PC-3 (cell line): ENCODE results near the gene TKTL1. TPM values are rescaled to one million over a fixed set of nuclear protein-coding genes. Genes with fewer than 3 reads are reported as not detected.

Source experiments
- ATAC-seq: fragments of 200-7000 bp; cut with Tn5 transposase; 2 replicates; pipeline ENCODE4 v1.9.1; 2020; ENCODE audit warnings: mild to moderate bottlenecking, moderate library complexity
- BruUV-seq: library from RNA; stranded (reverse); fragments of 400-500 nt; replicated peaks from 2 replicates; lab custom pipeline; 2021; lab: Mats Ljungman, UMichigan
- CTCF ChIA-PET: fragments of 300-600 bp; sonication (Branson Sonifier 250); formaldehyde crosslinking; loops from one replicate; lab custom pipeline; 2022; ENCODE audit warnings: antibody characterized with exemption; lab: Charles Lee
- POLR2A ChIA-PET: fragments of 300-600 bp; sonication (Branson Sonifier 250); formaldehyde crosslinking; loops from one replicate; lab custom pipeline; 2022; ENCODE audit warnings: antibody characterized with exemption; ENCODE audit not compliant: unreplicated experiment; lab: Charles Lee
- DNase-seq: peaks from one replicate; pipeline ENCODE4 v3.0.0-alpha.2; 2015
- H2AFZ ChIP-seq: fragments of 300-600 bp; sonication (generic); 2 replicates; pipeline ENCODE4 v1.6.0; 2016; ENCODE audit warnings: antibody characterized with exemption, low read length
- H3F3A ChIP-seq: fragments of 300-600 bp; sonication (generic); one replicate; pipeline ENCODE4 v1.6.0; 2017; ENCODE audit warnings: antibody characterized with exemption, low read length, control low read depth, mild to moderate bottlenecking; ENCODE audit not compliant: unreplicated experiment
- H3K27ac ChIP-seq: fragments of 300-600 bp; sonication (generic); 2 replicates; pipeline ENCODE4 v1.5.1; 2016; ENCODE audit warnings: mild to moderate bottlenecking, low read length
- H3K27me3 ChIP-seq: fragments of 300-600 bp; sonication (generic); 2 replicates; pipeline ENCODE4 v1.6.1; 2016; ENCODE audit warnings: low read length, mixed read lengths
- H3K36me3 ChIP-seq: fragments of 300-600 bp; sonication (generic); 2 replicates; pipeline ENCODE4 v1.6.1; 2016; ENCODE audit warnings: low read depth, mixed run types, low read length, mixed read lengths
- H3K4me1 ChIP-seq: fragments of 300-600 bp; sonication (generic); 2 replicates; pipeline ENCODE4 v1.5.1; 2016; ENCODE audit warnings: low read length; ENCODE audit not compliant: insufficient read depth
- H3K4me2 ChIP-seq: fragments of 300-600 bp; sonication (generic); 2 replicates; pipeline ENCODE4 v1.6.0; 2016; ENCODE audit warnings: low read length
- H3K4me3 ChIP-seq: fragments of 300-600 bp; sonication (generic); 2 replicates; pipeline ENCODE4 v1.5.1; 2016; ENCODE audit warnings: mild to moderate bottlenecking, low read length, mixed read lengths
- H3K79me2 ChIP-seq: fragments of 300-600 bp; sonication (generic); 2 replicates; pipeline ENCODE4 v1.6.1; 2017; ENCODE audit warnings: low read length, mixed read lengths
- H3K9ac ChIP-seq: fragments of 300-600 bp; sonication (generic); 2 replicates; pipeline ENCODE4 v1.6.0; 2016; ENCODE audit warnings: mild to moderate bottlenecking, low read length
- H3K9me2 ChIP-seq: fragments of 300-600 bp; sonication (generic); replicated peaks from 2 replicates; pipeline ENCODE4 v1.6.1; 2016; ENCODE audit warnings: mixed run types, low read length, mixed read lengths
- H3K9me3 ChIP-seq: fragments of 300-600 bp; sonication (generic); 2 replicates; pipeline ENCODE4 v1.6.1; 2016; ENCODE audit warnings: low read length, mixed read lengths
- H4K20me1 ChIP-seq: fragments of 300-600 bp; sonication (generic); 2 replicates; pipeline ENCODE4 v1.6.1; 2016; ENCODE audit warnings: low read length, mixed read lengths
- CTCF ChIP-seq: fragments of 300-600 bp; sonication (generic); conservative IDR thresholded peaks from 2 replicates; pipeline ENCODE4 v1.5.1; 2017; ENCODE audit warnings: antibody characterized with exemption, low read depth, mild to moderate bottlenecking, low read length
- EZH2 ChIP-seq: fragments of 300-600 bp; sonication (generic); IDR thresholded peaks from one replicate; pipeline ENCODE4 v1.6.1; 2017; ENCODE audit warnings: antibody characterized with exemption, mild to moderate bottlenecking, low read length; ENCODE audit not compliant: unreplicated experiment
- EZH2phosphoT487 ChIP-seq: fragments of 300-600 bp; sonication (generic); IDR thresholded peaks from 2 replicates; pipeline ENCODE4 v1.6.1; 2018; ENCODE audit warnings: mild to moderate bottlenecking, antibody characterized with exemption, low read length, borderline replicate concordance
- intact Hi-C: fragments of 100-400 bp; cut with micrococcal nuclease; formaldehyde crosslinking; loops from 2 replicates; pipeline ENCODE4 v1.9.0; 2023
- total RNA-seq: library from RNA; depleted of rRNA; stranded (reverse); fragments of >200 nt; gene quantifications from 2 replicates; pipeline ENCODE4 v1.2.3, GENCODE V29; 2014

The TKTL1 gene
- total RNA-seq, 1 experiment from 2014 or later = not detected

- H3K9ac ChIP-seq = no peak overlapping the region
- H3K9me2 ChIP-seq = no peaks in the 10 kb centered on the region
- CTCF ChIA-PET = no interaction called here
- DNase-seq = no peak
- ATAC-seq = no peak
- intact Hi-C loops = no loop called here
- no peaks in the 10 kb centered on the region for H4K20me1 ChIP-seq
- H3K79me2 ChIP-seq = no peaks in the 10 kb centered on the region
- H3K27me3 ChIP-seq = no peaks in the 10 kb centered on the region
- H3K27ac ChIP-seq = no peak overlapping the region
- no peaks in the 10 kb centered on the region for H3K4me1 ChIP-seq
- H3K4me3 ChIP-seq = no peak overlapping the region
- POLR2A ChIA-PET = no interaction called here
- no peaks in the 10 kb centered on the region for H3K9me3 ChIP-seq
- no peaks in the 10 kb centered on the region for H3F3A ChIP-seq
- H3K4me2 ChIP-seq = no peak overlapping the region
- H3K36me3 ChIP-seq = no peaks in the 10 kb centered on the region
- no peak overlapping the region for H2AFZ ChIP-seq
- BruUV-seq = no TSS peak
- TF ChIP-seq EZH2 (no peak), CTCF (no peak), EZH2phosphoT487 (no peak)
These were observed 19.8 kb downstream of the TKTL1 start for GRCh38 chrX:154315416-154315815.

GRCh38 chrX:154317391-154317995 lies 21.9 kb downstream of the TKTL1 start:
- ChIA-PET CTCF (no interaction called here), POLR2A (no interaction called here)
- H4K20me1 ChIP-seq = no peaks in the 10 kb centered on the region

More at GRCh38 chrX:154317391-154317995, 21.9 kb downstream of the TKTL1 start:
- Histone ChIP-seq H3F3A (no peaks in the 10 kb centered on the region), H3K4me1 (no peaks in the 10 kb centered on the region), H3K4me3 (no peak overlapping the region), H3K27ac (no peak overlapping the region), H3K9me2 (no peaks in the 10 kb centered on the region), H3K79me2 (no peaks in the 10 kb centered on the region), H3K4me2 (no peak overlapping the region), H3K27me3 (no peaks in the 10 kb centered on the region), H3K9me3 (no peaks in the 10 kb centered on the region), H2AFZ (peak overlapping the region; percentile 73), H3K9ac (no peak overlapping the region), H3K36me3 (no peaks in the 10 kb centered on the region)
- TF ChIP-seq EZH2 (no peak), CTCF (peak; percentile 61), EZH2phosphoT487 (no peak)
- no TSS peak for BruUV-seq
- ATAC-seq (peak; percentile 63), DNase-seq (peak; percentile 37)
- intact Hi-C loops = no loop called here
